A673 (cell line): ENCODE measurements around the gene KLK12. TPM values are rescaled to one million over a fixed set of nuclear protein-coding genes. Genes with fewer than 3 reads are reported as not detected.
A peak's percentile ranks its signal among the peaks of the same experiment; 100 is the strongest.

Experiments used
- BruUV-seq: library from RNA; stranded (reverse); fragments of 400-500 nt; replicated peaks from 2 replicates; lab custom pipeline; 2021; lab: Mats Ljungman, UMichigan
- CTCF ChIA-PET: fragments of 300-600 bp; sonication (Branson Sonifier 250); formaldehyde crosslinking; loops from one replicate; lab custom pipeline; 2022; ENCODE audit warnings: antibody characterized with exemption; lab: Charles Lee
- POLR2A ChIA-PET: fragments of 300-600 bp; sonication (Branson Sonifier 250); formaldehyde crosslinking; loops from one replicate; lab custom pipeline; 2022; ENCODE audit warnings: antibody characterized with exemption; ENCODE audit not compliant: low non-redundant PET; lab: Charles Lee
- DNase-seq: peaks from one replicate; pipeline ENCODE4 v3.0.0-alpha.2; 2015; ENCODE audit warnings: low spot score
- H3K27ac ChIP-seq: fragments of 200-600 bp; sonication (generic); 2 replicates; pipeline ENCODE4 v1.5.1; 2016; ENCODE audit warnings: mixed run types, low read depth, mild to moderate bottlenecking, mixed read lengths, antibody characterized with exemption, low read length; ENCODE audit not compliant: poor library complexity, severe bottlenecking
- H3K27me3 ChIP-seq: fragments of 200-600 bp; sonication (generic); replicated peaks from 2 replicates; pipeline ENCODE4 v1.6.1; 2017; ENCODE audit warnings: mixed run types, low read depth, mild to moderate bottlenecking, mixed read lengths, antibody characterized with exemption, low read length; ENCODE audit not compliant: insufficient read depth, poor library complexity
- H3K36me3 ChIP-seq: fragments of 200-600 bp; sonication (generic); 2 replicates; pipeline ENCODE4 v1.6.1; 2016; ENCODE audit warnings: mixed run types, mild to moderate bottlenecking, mixed read lengths, antibody characterized with exemption, low read length; ENCODE audit not compliant: insufficient read depth, poor library complexity, severe bottlenecking
- H3K4me1 ChIP-seq: fragments of 200-600 bp; sonication (generic); 2 replicates; pipeline ENCODE4 v1.6.1; 2017; ENCODE audit warnings: mixed run types, mild to moderate bottlenecking, mixed read lengths, antibody characterized with exemption, low read length; ENCODE audit not compliant: insufficient read depth, poor library complexity, severe bottlenecking
- H3K4me3 ChIP-seq: fragments of 200-600 bp; sonication (generic); 2 replicates; pipeline ENCODE4 v1.5.1; 2016; ENCODE audit warnings: low read depth, mixed run types, mild to moderate bottlenecking, mixed read lengths, low read length; ENCODE audit not compliant: poor library complexity, severe bottlenecking
- H3K9me3 ChIP-seq: fragments of 200-600 bp; sonication (generic); 2 replicates; pipeline ENCODE4 v1.6.1; 2016; ENCODE audit warnings: mixed run types, low read depth, mild to moderate bottlenecking, mixed read lengths, antibody characterized with exemption, low read length; ENCODE audit not compliant: poor library complexity, severe bottlenecking
- EZH2 ChIP-seq: fragments of 200-600 bp; sonication (generic); IDR thresholded peaks from 2 replicates; pipeline ENCODE4 v1.6.1; 2017; ENCODE audit warnings: borderline replicate concordance, low read depth, mild to moderate bottlenecking, mixed read lengths, antibody characterized with exemption, low read length; ENCODE audit not compliant: poor library complexity, severe bottlenecking
- intact Hi-C: fragments of 100-400 bp; cut with micrococcal nuclease; formaldehyde crosslinking; loops from one replicate; pipeline ENCODE4 v1.10.0; 2022; ENCODE audit not compliant: unreplicated experiment
- total RNA-seq: library from RNA; stranded (reverse); gene quantifications from 2 replicates; pipeline ENCODE4 v1.2.3, GENCODE V29; 2021
- TF ChIP-seq, protein P1 (sequence below): fragments of 300-800, 200-600 bp; sonication (generic); conservative IDR thresholded peaks from 2 replicates; pipeline ENCODE4 v1.5.1; 2017; ENCODE audit warnings: low read depth, mild to moderate bottlenecking, antibody characterized with exemption, low read length, moderate library complexity, mixed read lengths

KLK12 gene
- total RNA-seq, 1 experiment from 2014 or later, result not detected

DNA sequence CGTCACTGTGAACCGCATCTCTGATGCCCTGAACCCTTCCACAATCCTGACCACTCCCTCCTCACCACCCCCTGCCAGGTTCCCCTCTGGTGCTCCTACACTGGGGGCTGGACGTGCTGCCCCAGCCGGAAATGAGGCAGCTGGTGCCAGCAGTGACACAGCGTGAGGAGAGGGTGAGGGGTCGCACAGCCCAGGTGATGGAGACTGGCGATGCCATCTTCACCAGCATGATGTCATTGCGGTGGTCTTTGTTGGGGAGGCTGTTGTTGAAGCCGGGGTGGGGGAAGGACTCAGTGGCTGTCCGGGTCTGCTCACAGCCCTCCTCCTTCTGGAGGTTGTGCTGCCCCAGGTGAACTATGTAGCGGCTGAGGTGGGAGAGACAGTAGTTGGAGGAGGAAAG is 10.9 kb downstream of the KLK12 start:
- intact Hi-C loops, result no loop called here
- ChIA-PET CTCF (no interaction called here), POLR2A (no interaction called here)
- H3K27me3 ChIP-seq, result peaks cover 83% of the 10 kb centered on the region
- no peaks in the 10 kb centered on the region for H3K4me1 ChIP-seq
- no TSS peak for BruUV-seq
- H3K36me3 ChIP-seq, result no peaks in the 10 kb centered on the region
- no peaks in the 10 kb centered on the region for H3K9me3 ChIP-seq
- DNase-seq, result no peak
- no peak overlapping the region for H3K4me3 ChIP-seq
- no peak overlapping the region for H3K27ac ChIP-seq
- no peak for TF ChIP-seq EZH2
- TF ChIP-seq, protein P1, sequence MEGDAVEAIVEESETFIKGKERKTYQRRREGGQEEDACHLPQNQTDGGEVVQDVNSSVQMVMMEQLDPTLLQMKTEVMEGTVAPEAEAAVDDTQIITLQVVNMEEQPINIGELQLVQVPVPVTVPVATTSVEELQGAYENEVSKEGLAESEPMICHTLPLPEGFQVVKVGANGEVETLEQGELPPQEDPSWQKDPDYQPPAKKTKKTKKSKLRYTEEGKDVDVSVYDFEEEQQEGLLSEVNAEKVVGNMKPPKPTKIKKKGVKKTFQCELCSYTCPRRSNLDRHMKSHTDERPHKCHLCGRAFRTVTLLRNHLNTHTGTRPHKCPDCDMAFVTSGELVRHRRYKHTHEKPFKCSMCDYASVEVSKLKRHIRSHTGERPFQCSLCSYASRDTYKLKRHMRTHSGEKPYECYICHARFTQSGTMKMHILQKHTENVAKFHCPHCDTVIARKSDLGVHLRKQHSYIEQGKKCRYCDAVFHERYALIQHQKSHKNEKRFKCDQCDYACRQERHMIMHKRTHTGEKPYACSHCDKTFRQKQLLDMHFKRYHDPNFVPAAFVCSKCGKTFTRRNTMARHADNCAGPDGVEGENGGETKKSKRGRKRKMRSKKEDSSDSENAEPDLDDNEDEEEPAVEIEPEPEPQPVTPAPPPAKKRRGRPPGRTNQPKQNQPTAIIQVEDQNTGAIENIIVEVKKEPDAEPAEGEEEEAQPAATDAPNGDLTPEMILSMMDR, result no peak

DNA sequence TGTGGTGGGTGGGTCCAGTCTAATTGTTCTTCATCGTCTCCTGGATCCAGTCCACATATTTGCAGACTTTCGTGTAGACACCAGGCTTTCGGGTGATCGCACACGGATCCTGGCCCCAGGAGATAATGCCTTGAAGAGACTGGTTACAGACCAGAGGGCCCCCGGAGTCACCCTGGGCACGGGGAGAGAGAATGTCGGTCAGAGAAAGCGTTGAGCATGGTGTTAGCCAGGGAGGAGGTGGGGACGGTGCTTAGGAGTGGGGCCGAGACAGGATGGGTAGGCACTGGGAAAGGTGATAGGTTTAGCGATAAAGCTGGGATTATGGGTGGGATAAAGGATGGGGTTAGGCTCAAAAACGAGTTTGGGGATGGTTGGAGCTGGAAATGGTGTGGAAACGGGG is 12.3 kb downstream of the KLK12 start:
- Histone ChIP-seq H3K4me3 (no peak overlapping the region), H3K27me3 (peaks cover 91% of the 10 kb centered on the region), H3K27ac (no peak overlapping the region), H3K4me1 (no peaks in the 10 kb centered on the region), H3K9me3 (no peaks in the 10 kb centered on the region), H3K36me3 (no peaks in the 10 kb centered on the region)
- DNase-seq, result no peak
- CTCF ChIA-PET, result no interaction called here
- intact Hi-C loops, result no loop called here
- TF ChIP-seq, protein P1, result no peak
- peak; percentile 30 for TF ChIP-seq EZH2
- BruUV-seq, result no TSS peak
- POLR2A ChIA-PET, result no interaction called here

DNA sequence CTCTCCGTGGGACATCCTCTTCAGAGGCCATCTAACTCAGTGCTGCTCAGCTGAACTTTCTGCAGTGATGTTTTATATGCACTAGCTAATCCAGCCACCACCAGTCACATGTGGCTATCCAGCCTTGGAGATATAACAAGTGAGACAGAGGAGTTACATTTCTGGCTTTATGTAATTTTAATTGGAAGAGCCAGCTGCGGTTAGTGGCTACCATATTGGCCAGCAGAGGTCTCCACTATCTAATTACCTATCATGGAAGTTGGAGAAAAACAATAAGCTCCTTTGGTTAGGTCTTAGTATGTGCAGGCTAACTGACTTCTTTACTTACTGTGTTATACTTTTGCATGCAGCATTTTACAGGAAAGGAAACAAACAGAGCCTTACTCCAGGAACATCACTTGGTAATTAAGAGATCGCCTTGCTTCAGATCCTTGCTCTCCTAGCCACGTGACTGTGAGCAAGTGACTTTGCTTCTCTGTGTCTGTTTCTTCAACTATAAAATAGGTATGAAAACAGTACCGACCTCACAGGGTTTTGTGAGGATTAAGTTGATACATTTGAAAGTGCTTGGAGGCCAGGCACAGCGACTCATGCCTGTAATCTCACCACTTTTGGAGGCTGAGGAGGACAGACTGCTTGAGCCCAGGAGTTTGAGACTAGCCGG is 13.7 kb downstream of the KLK12 start:
- no peak overlapping the region for H3K4me3 ChIP-seq
- ChIA-PET CTCF (interaction anchor here (0.7 to 1.5 kb wide), 3 partner anchors 75 to 238 kb away, joined by 3 to 10 read pairs (median 3); no protein-coding TSS in a partner anchor), POLR2A (no interaction called here)
- no TSS peak for BruUV-seq
- TF ChIP-seq, protein P1, result peak; percentile 70
- TF ChIP-seq EZH2, result no peak
- no peaks in the 10 kb centered on the region for H3K9me3 ChIP-seq
- H3K4me1 ChIP-seq, result peaks cover 7% of the 10 kb centered on the region
- no peak overlapping the region for H3K27ac ChIP-seq
- intact Hi-C loops, result loop anchor here (1.0 kb wide), 1 partner anchor 73 kb away; no protein-coding TSS in a partner anchor
- peaks cover 87% of the 10 kb centered on the region for H3K27me3 ChIP-seq
- H3K36me3 ChIP-seq, result no peaks in the 10 kb centered on the region
- DNase-seq, result peak; percentile 60
